ENCODE data around the gene CD96. TPM values are rescaled to one million over a fixed set of nuclear protein-coding genes. Genes with fewer than 3 reads are reported as not detected.
"Not testable (repeated sequence)": the region's sequence is repeated elsewhere in the genome, so short reads cannot be mapped to it uniquely, and the experiment has no call there.

The CD96 gene
- total RNA-seq, 1 donor from 2014 or later = not detected

DNA sequence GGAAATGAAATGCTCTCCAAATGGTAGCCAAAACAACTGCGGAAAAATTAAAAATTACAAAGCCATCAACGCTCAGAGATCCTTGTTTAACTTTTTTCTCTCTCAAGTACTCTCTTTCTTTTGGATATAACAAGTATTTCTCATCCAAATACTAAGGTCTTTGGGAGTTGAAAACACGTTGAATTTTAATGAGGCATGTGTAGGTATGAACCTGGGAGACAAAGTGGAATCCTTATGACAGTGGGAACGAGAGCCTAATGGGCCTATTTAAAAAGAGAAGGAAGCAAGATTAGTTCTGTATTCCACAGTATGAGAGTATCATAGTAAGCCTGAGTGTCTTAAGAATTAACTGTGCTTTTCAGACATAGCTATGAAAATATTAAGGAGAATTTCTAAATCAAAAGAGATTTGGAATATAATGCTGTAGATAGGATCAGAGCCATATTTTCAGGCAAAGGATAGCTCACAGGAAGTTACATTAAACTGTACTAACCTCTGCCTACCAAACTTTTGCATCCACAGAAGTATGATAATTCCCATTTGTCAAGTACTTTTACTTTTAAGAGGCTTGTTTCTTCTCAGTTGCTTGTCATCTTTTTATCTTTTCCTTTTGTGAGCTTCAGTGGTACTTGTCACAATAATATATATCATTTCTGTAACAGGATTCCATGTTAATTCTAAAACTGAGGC, 759 bp downstream of the CD96 start:
- Mint-ChIP-seq H3K9me3 (peaks cover 7% of the 10 kb centered on the region), H3K27me3 (no peaks in the 10 kb centered on the region), H3K36me3 (no peaks in the 10 kb centered on the region), H3K27ac (no peak overlapping the region), H3K4me3 (no peak overlapping the region), H3K4me1 (ENCODE audit: unreplicated experiment) (peaks cover 14% of the 10 kb centered on the region)
- TF ChIP-seq, protein P1, sequence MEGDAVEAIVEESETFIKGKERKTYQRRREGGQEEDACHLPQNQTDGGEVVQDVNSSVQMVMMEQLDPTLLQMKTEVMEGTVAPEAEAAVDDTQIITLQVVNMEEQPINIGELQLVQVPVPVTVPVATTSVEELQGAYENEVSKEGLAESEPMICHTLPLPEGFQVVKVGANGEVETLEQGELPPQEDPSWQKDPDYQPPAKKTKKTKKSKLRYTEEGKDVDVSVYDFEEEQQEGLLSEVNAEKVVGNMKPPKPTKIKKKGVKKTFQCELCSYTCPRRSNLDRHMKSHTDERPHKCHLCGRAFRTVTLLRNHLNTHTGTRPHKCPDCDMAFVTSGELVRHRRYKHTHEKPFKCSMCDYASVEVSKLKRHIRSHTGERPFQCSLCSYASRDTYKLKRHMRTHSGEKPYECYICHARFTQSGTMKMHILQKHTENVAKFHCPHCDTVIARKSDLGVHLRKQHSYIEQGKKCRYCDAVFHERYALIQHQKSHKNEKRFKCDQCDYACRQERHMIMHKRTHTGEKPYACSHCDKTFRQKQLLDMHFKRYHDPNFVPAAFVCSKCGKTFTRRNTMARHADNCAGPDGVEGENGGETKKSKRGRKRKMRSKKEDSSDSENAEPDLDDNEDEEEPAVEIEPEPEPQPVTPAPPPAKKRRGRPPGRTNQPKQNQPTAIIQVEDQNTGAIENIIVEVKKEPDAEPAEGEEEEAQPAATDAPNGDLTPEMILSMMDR (conservative IDR thresholded peaks at IDR 0.05) = no peak
- no peak for DNase-seq (ENCODE audit: extremely low spot score, unreplicated experiment)

DNA sequence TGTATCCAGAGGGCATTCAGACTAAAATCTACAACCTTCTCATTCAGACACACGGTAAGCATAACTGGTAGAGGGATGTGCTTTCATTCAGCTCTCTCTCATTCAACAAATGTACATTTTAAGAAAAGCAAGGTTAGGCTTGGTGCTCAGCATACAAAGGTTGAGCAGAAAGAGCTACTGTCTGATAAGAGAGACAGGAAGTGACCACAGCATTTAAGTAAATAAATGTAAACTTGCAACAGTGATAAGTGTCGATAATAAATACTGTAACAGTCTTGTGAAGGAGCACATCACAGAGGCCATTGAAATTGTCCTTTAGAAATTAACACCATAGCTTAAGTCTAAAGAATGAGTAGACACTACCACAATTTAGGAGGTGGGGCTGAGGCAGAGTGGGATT, 3.4 kb downstream of the CD96 start:
- Mint-ChIP-seq H3K4me3 (no peak overlapping the region), H3K27ac (no peak overlapping the region), H3K4me1 (ENCODE audit: unreplicated experiment) (no peaks in the 10 kb centered on the region), H3K27me3 (no peaks in the 10 kb centered on the region), H3K36me3 (no peaks in the 10 kb centered on the region), H3K9me3 (no peaks in the 10 kb centered on the region)
- DNase-seq (ENCODE audit: extremely low spot score, unreplicated experiment) = no peak
- TF ChIP-seq, protein P1 (conservative IDR thresholded peaks at IDR 0.05) = no peak

DNA sequence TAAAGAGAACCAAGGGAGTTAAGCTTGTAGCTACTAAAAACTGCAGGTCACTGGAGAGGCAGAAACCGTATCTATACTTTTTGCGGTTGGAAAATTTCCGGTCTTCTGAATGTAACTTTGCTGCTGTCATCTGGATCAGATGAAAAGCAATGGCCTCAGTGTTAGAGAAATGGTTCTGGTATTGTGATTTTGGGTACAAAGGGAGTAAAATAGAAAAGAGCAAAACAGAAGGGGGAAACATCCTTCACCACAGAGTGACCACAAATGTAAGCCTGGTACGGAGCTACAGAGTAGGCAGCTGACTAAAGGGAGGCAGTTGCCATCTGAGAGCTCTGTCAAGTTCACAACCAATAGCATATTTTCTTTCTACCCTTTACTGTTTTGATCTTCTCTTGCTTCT, 5.6 kb downstream of the CD96 start:
- H3K9me3 Mint-ChIP-seq = no peaks in the 10 kb centered on the region
- DNase-seq (ENCODE audit: extremely low spot score, unreplicated experiment) = no peak
- H3K4me1 Mint-ChIP-seq (ENCODE audit: unreplicated experiment) = no peaks in the 10 kb centered on the region
- TF ChIP-seq, protein P1 (conservative IDR thresholded peaks at IDR 0.05) = no peak
- H3K27ac Mint-ChIP-seq = no peak overlapping the region
- H3K4me3 Mint-ChIP-seq = no peak overlapping the region
- H3K36me3 Mint-ChIP-seq = no peaks in the 10 kb centered on the region
- H3K27me3 Mint-ChIP-seq = no peaks in the 10 kb centered on the region

DNA sequence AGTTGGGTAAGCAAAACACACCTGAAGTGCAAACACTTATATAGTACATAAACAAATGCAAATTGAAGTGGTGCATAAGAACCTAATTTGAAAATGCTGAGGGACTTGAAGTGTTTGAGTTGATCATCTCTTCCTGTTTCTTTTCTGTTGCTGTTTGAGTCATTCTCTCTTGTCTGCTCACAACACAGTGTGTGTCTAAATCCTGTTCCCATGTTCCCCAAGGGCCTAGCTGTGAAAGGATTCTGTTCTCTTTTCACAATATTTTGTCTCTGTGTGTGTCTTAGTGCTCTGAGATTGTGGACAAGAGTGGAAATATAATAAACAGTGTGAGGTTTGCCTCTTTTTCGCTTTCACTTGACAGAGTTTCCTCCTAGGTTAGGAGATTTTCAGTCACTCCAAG, 6.1 kb downstream of the CD96 start:
- H3K4me3 Mint-ChIP-seq = no peak overlapping the region
- H3K4me1 Mint-ChIP-seq (ENCODE audit: unreplicated experiment) = no peaks in the 10 kb centered on the region
- H3K9me3 Mint-ChIP-seq = no peaks in the 10 kb centered on the region
- H3K27me3 Mint-ChIP-seq = no peaks in the 10 kb centered on the region
- no peaks in the 10 kb centered on the region for H3K36me3 Mint-ChIP-seq
- H3K27ac Mint-ChIP-seq = no peak overlapping the region
- TF ChIP-seq, protein P1 (conservative IDR thresholded peaks at IDR 0.05) = no peak
- DNase-seq (ENCODE audit: extremely low spot score, unreplicated experiment) = no peak

DNA sequence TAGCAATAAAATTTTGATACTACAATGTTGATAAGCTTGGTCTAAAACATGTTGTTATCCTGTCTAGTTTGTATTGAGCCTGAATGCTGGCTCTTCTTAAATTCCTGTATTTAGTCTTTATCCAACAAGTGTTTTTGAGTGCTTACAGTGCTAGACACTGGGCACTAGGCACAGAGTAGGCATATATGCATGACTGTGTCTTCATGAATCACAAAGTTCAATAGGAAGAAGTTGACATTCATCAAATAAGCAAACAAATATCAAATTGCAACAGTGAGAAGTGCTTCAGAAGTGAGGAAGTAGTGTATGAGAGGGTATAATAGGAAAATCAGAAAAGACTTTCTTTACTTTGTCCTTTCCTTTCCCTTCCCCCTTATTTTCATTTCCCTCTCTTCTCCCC, 6.8 kb downstream of the CD96 start:
- Mint-ChIP-seq H3K9me3 (no peaks in the 10 kb centered on the region), H3K27ac (no peak overlapping the region), H3K4me3 (no peak overlapping the region), H3K4me1 (ENCODE audit: unreplicated experiment) (no peaks in the 10 kb centered on the region), H3K36me3 (no peaks in the 10 kb centered on the region), H3K27me3 (no peaks in the 10 kb centered on the region)
- DNase-seq (ENCODE audit: extremely low spot score, unreplicated experiment) = no peak
- TF ChIP-seq, protein P1 (conservative IDR thresholded peaks at IDR 0.05) = no peak

DNA sequence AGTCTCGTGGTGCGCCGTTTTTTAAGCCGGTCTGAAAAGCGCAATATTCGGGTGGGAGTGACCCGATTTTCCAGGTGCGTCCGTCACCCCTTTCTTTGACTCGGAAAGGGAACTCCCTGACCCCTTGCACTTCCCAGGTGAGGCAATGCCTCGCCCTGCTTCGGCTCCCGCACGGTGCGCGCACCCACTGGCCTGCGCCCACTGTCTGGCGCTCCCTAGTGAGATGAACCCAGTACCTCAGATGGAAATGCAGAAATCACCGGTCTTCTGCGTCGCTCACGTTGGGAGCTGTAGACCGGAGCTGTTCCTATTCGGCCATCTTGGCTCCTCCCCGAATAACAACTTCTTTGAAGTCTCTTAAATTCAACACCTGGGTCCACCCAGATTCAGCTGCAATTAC, 19.9 kb downstream of the CD96 start:
- not testable (repeated sequence) for DNase-seq (ENCODE audit: extremely low spot score, unreplicated experiment); H3K27ac Mint-ChIP-seq; H3K27me3 Mint-ChIP-seq; H3K4me1 Mint-ChIP-seq (ENCODE audit: unreplicated experiment); H3K4me3 Mint-ChIP-seq; H3K9me3 Mint-ChIP-seq; H3K36me3 Mint-ChIP-seq
